Loucy (cell line): ENCODE results near the gene CA11.
A peak's percentile ranks its signal among the peaks of the same experiment; 100 is the strongest.

Experiments used
- H2AFZ ChIP-seq: fragments of 200-600 bp; sonication (generic); 2 replicates; pipeline ENCODE4 v1.6.0; 2016; ENCODE audit warnings: antibody characterized with exemption, mild to moderate bottlenecking, low read length, moderate library complexity
- H3F3A ChIP-seq: fragments of 200-600 bp; 2 replicates; pipeline ENCODE4 v1.6.0; 2016; ENCODE audit warnings: antibody characterized with exemption, low read depth, mild to moderate bottlenecking
- H3K27me3 ChIP-seq: fragments of 200-600 bp; sonication (generic); 2 replicates; pipeline ENCODE4 v1.6.1; 2014; ENCODE audit warnings: low read length, mild to moderate bottlenecking; ENCODE audit not compliant: insufficient read depth, poor library complexity, severe bottlenecking
- H3K36me3 ChIP-seq: fragments of 200-600 bp; sonication (generic); 2 replicates; pipeline ENCODE4 v1.6.1; 2016; ENCODE audit warnings: low read length; ENCODE audit not compliant: insufficient read depth
- H3K4me1 ChIP-seq: fragments of 200-600 bp; sonication (generic); 2 replicates; pipeline ENCODE4 v1.5.1; 2014; ENCODE audit warnings: low read length, mild to moderate bottlenecking; ENCODE audit not compliant: insufficient read depth, poor library complexity, severe bottlenecking
- H3K4me2 ChIP-seq: fragments of 200-600 bp; sonication (generic); 2 replicates; pipeline ENCODE4 v1.6.0; 2014; ENCODE audit warnings: antibody characterized with exemption, low read length, low read depth, mild to moderate bottlenecking; ENCODE audit not compliant: poor library complexity, severe bottlenecking
- H3K4me3 ChIP-seq: fragments of 200-600 bp; sonication (generic); 2 replicates; pipeline ENCODE4 v1.5.1; 2014; ENCODE audit warnings: low read length, mild to moderate bottlenecking, mixed read lengths; ENCODE audit not compliant: poor library complexity, severe bottlenecking
- H3K79me2 ChIP-seq: fragments of 200-600 bp; sonication (generic); 2 replicates; pipeline ENCODE4 v1.6.1; 2014; ENCODE audit warnings: low read length; ENCODE audit not compliant: insufficient read depth
- H3K9ac ChIP-seq: fragments of 200-600 bp; sonication (generic); 2 replicates; pipeline ENCODE4 v1.6.0; 2014; ENCODE audit warnings: mild to moderate bottlenecking, low read depth, low read length, moderate library complexity; ENCODE audit not compliant: poor library complexity, severe bottlenecking
- H3K9me2 ChIP-seq: fragments of 200-600 bp; sonication (generic); replicated peaks from 2 replicates; pipeline ENCODE4 v1.6.1; 2016; ENCODE audit warnings: low read depth, low read length, mixed read lengths
- H3K9me3 ChIP-seq: fragments of 200-600 bp; sonication (generic); 2 replicates; pipeline ENCODE4 v1.6.1; 2014; ENCODE audit warnings: mild to moderate bottlenecking, antibody characterized with exemption, low read length, low read depth; ENCODE audit not compliant: insufficient read depth
- H4K20me1 ChIP-seq: fragments of 200-600 bp; sonication (generic); 2 replicates; pipeline ENCODE4 v1.6.0; 2014; ENCODE audit warnings: antibody characterized with exemption, low read length, mild to moderate bottlenecking; ENCODE audit not compliant: insufficient read depth, poor library complexity, severe bottlenecking
- EZH2phosphoT487 ChIP-seq: fragments of 200-600 bp; IDR thresholded peaks from 2 replicates; pipeline ENCODE4 v1.6.1; 2018; ENCODE audit warnings: antibody characterized with exemption, mild to moderate bottlenecking, moderate library complexity, borderline replicate concordance
- TF ChIP-seq, protein P1 (sequence below): fragments of 200-600 bp; sonication (generic); conservative IDR thresholded peaks from 2 replicates; pipeline ENCODE4 v1.5.1; 2014; ENCODE audit warnings: mild to moderate bottlenecking, antibody characterized with exemption, low read length

CA11 gene

GRCh38 chr19:48650974-48651682 is 5.1 kb upstream of the CA11 start:
- Histone ChIP-seq H3F3A (no peaks in the 10 kb centered on the region), H3K4me1 (peaks cover 2% of the 10 kb centered on the region), H2AFZ (no peak overlapping the region), H3K9me3 (no peaks in the 10 kb centered on the region), H3K9me2 (no peaks in the 10 kb centered on the region), H3K36me3 (no peaks in the 10 kb centered on the region), H3K4me2 (no peak overlapping the region), H3K4me3 (no peak overlapping the region), H3K27me3 (no peaks in the 10 kb centered on the region), H4K20me1 (no peaks in the 10 kb centered on the region), H3K79me2 (no peaks in the 10 kb centered on the region), H3K9ac (no peak overlapping the region)
- TF ChIP-seq, protein P1, sequence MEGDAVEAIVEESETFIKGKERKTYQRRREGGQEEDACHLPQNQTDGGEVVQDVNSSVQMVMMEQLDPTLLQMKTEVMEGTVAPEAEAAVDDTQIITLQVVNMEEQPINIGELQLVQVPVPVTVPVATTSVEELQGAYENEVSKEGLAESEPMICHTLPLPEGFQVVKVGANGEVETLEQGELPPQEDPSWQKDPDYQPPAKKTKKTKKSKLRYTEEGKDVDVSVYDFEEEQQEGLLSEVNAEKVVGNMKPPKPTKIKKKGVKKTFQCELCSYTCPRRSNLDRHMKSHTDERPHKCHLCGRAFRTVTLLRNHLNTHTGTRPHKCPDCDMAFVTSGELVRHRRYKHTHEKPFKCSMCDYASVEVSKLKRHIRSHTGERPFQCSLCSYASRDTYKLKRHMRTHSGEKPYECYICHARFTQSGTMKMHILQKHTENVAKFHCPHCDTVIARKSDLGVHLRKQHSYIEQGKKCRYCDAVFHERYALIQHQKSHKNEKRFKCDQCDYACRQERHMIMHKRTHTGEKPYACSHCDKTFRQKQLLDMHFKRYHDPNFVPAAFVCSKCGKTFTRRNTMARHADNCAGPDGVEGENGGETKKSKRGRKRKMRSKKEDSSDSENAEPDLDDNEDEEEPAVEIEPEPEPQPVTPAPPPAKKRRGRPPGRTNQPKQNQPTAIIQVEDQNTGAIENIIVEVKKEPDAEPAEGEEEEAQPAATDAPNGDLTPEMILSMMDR = no peak
- no peak for TF ChIP-seq EZH2phosphoT487

- TF ChIP-seq, protein P1 = no peak
- no peak for TF ChIP-seq EZH2phosphoT487
- H3K79me2 ChIP-seq = no peaks in the 10 kb centered on the region
- H3K4me2 ChIP-seq = no peak overlapping the region
- H3F3A ChIP-seq = no peaks in the 10 kb centered on the region
- H3K9me2 ChIP-seq = no peaks in the 10 kb centered on the region
- no peaks in the 10 kb centered on the region for H4K20me1 ChIP-seq
- H2AFZ ChIP-seq = no peak overlapping the region
- H3K27me3 ChIP-seq = no peaks in the 10 kb centered on the region
- H3K36me3 ChIP-seq = no peaks in the 10 kb centered on the region
- H3K4me1 ChIP-seq = peaks cover 22% of the 10 kb centered on the region
- no peak overlapping the region for H3K4me3 ChIP-seq
- H3K9ac ChIP-seq = no peak overlapping the region
- no peaks in the 10 kb centered on the region for H3K9me3 ChIP-seq
Observed at GRCh38 chr19:48648134-48648533, 2.1 kb upstream of the CA11 start.

- H3K27me3 ChIP-seq = no peaks in the 10 kb centered on the region
- no peaks in the 10 kb centered on the region for H3K79me2 ChIP-seq
- peak overlapping the region; percentile 97 for H2AFZ ChIP-seq
- no peaks in the 10 kb centered on the region for H3F3A ChIP-seq
- TF ChIP-seq EZH2phosphoT487 = no peak
- TF ChIP-seq, protein P1 = no peak
- no peaks in the 10 kb centered on the region for H4K20me1 ChIP-seq
- peaks cover 22% of the 10 kb centered on the region for H3K4me1 ChIP-seq
- H3K9me2 ChIP-seq = no peaks in the 10 kb centered on the region
- H3K4me3 ChIP-seq = peak overlapping the region; percentile 79
- H3K4me2 ChIP-seq = peak overlapping the region; percentile 86
- H3K9me3 ChIP-seq = no peaks in the 10 kb centered on the region
- peak overlapping the region; percentile 69 for H3K9ac ChIP-seq
- no peaks in the 10 kb centered on the region for H3K36me3 ChIP-seq
Observed at GRCh38 chr19:48646722-48647216, 782 bp upstream of the CA11 start.
